Esophagus muscularis mucosa (tissue), 2 donors: ENCODE results near the gene SLC35F3.

Experiments used
- POLR2A ChIP-seq: fragments of 450-650 bp; IDR thresholded peaks from one replicate; pipeline ENCODE4 v1.6.1; 2017; ENCODE audit warnings: antibody characterized with exemption, moderate library complexity, mild to moderate bottlenecking, low read depth
- POLR2AphosphoS5 ChIP-seq, 2 donors: sonication (generic); formaldehyde crosslinking; IDR thresholded peaks; one replicate each; pipeline ENCODE4 v1.6.1; 2017; ENCODE audit warnings: antibody characterized with exemption in 2 of 2

DNA sequence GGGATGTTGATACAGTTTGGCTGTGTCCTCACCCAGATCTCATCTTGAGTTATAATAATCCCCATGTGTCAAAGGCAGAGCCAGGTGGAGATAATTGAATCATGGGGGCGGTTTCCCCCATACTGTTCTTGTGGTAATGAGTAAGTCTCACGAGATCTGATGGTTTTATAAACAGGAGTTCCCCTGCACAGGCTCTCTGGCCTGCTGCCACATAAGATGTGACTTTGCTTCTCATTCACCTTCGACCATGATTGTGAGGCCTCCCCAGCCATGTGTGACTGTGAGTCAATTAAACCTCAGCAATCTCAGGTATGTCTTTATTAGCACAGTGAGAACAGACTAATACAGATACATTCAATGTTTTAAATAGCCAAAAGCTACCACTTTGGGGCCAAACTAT, 41.1 kb downstream of the SLC35F3 start:
- no peak for TF ChIP-seq POLR2A
- TF ChIP-seq POLR2AphosphoS5 (IDR thresholded peaks at IDR 0.05), result no peak
